NCI-H82 treated with DMSO at 0.1 percent for 48 hours (cell line): ENCODE results near the gene VSNL1.

Experiments
- DNase-seq: peaks from one replicate; lab custom pipeline; 2025; ENCODE audit not compliant: unreplicated experiment; lab: John Stamatoyannopoulos, UW

The VSNL1 gene

DNA sequence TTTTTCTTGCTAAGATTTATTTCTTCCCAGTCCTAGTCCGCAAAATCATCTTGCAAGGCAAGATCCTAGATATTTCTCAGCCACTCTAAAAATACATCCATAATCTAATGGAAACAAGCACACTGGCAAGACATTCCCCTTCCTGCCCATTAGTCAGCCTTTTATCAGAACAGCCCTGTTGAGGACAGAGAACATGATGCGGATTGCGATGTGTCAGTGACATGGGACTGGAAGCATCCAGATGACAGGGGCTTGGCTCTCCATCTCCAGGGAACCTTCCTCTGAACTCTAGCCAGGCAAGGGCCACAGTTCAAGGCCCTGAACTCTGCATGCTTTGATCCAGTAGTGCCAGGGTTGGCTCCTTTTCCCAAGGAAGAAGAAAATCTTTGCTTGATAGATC lies 70.0 kb downstream of the VSNL1 start:
- no peak for DNase-seq

DNA sequence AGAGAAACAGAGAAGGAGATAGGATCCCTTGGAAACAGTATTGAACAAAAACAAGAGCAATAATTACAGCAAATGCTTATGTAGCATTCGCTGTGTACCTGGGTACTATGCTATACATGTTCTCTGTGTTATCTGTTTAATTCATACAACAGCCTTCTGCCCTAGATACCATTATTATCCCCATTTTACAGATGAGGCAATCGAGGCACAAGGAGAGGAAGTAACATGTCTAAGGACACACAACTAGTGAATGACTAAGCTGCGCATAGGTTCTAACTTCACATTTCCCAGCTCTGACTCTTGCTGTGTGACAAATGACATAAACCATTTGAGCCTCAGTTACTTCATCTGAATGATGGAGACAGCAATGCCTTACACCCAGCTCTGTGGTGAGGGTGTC lies 70.5 kb downstream of the VSNL1 start:
- no peak for DNase-seq

DNA sequence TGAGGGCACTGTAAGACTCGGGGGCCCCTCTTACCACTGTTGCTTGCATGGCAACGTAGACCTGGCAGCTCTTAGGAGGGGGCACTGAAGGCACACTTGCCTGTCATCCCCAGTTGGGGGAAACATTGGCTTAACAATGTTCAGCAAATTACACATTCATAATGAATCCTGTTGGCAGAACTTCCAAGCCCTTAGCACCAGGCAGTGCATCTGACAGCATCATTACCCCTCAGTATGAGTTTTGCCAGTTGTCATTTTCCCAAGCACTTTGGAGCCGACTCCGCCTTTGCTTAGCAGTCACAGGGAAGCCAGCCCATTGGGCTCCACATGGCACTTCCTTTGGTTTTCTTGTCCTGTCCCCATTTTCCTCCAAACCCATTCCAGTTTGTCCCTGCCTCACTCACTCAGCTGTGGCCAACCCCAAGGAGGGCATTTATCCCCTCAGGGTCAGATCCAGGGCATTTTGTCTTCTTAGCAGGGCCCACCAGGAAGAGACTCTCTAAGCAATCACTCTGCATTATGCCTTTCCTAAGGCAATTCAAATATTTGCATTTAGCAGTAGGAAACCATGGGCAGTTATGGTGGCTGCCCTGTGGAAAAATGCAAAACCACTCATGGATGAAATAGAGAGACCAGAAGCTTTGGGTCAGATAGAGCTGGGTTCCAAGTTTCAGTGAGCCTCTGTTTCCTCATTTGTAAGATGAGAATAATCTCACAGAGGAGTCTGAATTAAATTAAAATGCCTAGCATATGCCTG lies 73.9 kb downstream of the VSNL1 start:
- DNase-seq: no peak

DNA sequence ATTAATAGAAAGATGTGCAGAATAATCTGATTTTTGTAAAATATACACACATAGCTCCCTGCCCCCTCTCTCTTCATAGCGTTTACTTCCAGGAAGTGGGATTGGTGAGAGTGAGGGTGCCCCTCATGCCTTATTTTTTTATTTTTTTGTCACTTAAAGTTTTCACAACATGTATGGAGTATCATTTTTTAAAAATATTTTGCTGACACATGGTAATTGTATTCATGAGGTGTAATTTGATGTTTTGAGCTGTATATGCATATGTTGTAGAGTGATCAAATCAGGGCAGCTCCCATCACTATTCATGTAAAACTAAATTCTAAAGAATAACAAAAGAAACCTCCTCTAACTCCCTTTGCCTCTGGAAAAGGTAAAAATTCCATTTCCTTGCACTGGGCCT lies 74.7 kb downstream of the VSNL1 start:
- DNase-seq: no peak

DNA sequence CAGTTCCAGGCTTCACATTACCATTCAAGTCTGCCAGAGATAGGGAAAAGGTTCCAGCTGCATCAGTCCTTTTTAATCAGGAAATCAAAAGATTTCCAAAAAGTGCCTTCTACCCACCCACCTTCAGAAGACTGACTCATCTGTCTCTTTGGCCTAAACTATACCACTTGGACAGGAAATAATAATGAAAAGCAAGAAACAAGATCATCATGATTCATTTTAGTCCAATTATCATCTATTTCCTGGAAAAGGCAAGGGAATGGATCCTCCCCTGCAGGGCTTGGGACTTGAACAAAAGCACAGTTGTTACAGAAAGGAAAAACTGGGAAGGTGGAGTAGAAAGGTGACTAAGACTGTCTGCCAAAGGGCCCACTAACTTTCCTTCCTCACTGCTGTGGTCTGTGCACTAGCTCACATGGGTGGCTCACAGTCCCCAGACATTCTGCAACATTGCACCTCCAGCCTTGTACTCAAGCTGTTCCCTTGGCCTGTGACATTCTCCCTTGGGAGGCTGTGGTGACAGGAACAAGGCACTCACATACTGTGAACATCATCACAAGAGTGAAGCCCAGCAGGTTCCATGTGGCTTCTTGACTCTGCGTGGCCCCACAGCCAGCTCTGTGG lies 75.3 kb downstream of the VSNL1 start:
- DNase-seq: no peak

DNA sequence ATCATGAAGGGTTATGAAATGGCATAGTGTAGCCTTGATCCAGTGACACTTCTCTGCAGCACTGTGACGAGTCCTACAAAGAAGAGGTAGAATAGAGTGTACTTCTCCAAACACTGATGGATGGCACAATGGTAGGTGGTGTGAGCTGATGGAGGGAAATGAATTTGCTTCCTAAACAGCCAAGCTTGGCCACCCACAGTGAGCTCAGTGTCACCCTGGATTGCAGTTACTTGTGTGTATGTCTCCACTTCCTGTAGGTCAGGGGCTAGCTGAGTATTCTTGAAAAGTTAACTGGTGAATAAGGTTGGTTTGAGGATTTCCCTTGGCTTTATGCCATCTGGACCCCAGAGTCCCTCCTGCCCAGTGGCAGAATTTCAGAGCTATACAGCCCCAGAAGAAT lies 75.9 kb downstream of the VSNL1 start:
- DNase-seq: no peak

DNA sequence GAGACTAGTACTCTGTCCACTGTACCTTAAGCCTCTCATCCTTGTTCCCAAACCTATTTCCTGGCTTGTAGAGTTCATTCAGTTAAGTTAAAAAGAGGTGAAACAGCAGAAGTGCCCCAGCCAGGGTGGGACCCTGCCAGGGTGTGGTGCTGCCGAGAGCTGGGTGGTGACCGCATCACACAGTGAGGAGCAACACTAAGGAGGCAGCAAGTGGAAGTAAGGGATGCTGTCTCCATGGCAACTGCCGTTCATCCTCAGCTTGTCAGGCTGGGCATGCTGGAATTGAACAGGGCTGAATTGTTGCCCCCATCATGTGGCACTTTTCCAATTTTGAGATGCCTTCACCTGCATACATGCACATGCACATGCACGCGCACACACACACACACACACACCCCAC lies 77.0 kb downstream of the VSNL1 start:
- DNase-seq: no peak

DNA sequence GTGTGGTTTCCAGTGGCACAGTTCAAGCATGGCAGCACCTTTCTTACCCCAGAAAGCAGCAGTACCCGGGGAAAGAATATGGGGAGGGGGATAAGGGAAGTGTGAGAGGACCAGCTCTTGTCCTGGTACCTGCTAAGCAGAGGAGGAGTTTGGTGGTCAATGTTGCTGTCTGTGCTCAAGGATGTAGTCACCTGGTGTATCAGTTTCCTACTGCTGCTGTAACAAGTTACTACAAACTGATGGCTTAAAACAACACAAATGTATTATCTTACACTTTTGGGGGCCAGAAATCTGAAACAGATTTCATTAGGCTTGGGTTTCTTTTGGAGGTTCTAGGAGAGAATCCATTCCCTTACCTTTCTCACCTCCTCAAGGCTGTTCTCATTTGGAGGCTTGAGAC lies 77.5 kb downstream of the VSNL1 start:
- DNase-seq: no peak

DNA sequence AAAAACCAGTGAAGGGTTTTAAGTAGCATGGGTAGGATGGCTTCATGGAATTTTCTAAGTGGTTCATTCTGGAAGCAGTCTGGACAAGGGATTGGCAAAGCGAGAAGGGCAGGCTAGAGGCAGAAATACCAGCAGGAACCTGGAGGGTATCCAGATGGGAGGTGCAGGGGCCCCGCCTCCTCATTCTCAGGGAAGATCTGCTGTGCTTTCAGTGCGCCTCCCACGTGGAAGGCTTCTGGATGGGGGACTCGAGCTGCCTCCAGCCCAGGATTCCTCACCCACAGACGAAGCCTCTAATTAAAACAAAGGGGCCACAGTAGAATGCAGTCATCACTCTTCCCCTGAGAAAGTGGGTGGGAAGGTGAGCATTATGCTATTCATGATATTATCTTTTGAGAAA lies 79.8 kb downstream of the VSNL1 start:
- no peak for DNase-seq

DNA sequence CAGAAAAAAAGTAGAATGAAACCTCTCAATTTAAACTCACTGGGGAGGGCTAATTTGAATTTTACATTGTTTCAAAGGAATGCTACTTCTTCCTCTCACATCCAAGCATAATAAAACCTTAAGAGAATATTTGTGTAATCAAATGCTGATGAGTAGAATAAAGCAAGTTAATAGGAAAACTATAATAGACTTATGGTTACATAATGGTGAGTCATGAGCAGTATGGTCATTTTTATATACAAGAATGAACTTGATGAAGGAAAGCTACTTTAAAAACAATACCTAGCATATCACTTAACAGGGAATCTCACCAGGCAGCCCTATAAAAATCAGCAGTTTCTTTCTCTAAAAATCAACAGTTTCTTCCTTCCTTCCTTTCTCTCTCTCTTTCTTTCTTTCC lies 80.3 kb downstream of the VSNL1 start:
- DNase-seq: no peak

DNA sequence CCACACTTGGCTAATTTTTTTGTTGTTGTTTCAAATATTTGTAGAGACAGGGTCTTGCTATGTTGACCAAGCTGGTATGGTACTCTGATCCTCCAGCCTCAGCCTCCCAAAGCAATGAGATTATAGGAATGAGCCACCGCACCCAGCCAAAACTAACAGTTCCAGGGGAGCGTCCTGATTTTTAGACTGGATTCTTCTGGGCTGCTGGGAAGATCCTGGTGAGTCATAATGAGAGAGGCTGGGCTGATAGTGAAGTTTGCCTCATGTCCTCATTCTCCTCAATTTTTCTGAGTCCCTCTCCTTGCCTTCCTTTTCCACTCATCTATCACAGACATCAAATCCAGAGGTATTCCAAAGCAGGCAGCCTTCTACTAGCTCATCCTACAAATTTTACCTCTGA lies 81.3 kb downstream of the VSNL1 start:
- DNase-seq: no peak

DNA sequence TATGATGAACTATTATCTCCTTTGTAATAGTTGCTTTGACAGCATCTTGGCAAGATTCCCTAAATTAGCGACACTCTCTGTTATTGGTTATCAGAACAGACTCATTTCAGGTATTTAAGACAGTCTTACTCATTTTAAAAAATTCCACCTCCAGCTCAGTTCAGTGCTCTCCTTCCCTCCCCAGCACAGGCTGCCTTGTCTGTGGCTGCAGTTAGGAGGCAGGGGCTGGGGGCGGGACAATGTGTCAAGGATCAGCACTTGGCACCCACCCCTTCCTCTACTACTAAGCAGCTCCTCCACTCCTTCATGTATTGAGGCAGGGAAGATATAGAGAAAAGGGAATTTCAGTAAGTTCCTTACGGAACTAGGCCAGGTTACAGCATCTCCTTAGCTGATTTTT lies 85.0 kb downstream of the VSNL1 start:
- no peak for DNase-seq

DNA sequence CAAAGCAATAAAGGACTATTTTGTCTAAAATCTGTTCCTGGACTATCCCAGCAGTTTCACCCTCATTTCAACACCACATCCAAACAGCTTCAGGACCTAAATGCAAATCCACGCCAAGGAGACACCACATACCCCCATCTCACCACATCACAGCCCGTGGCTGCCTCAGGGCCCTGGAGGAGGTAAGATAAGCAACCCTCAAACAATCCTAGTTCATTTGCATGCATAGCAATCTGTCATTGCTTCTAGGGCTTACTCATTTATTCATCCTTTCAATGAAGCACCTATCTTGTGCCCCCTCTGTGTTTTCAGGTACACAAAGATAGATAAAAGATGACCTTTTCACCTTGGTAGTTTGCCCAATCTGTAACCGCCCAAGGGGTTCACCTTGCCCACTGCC lies 86.5 kb downstream of the VSNL1 start:
- DNase-seq: no peak

DNA sequence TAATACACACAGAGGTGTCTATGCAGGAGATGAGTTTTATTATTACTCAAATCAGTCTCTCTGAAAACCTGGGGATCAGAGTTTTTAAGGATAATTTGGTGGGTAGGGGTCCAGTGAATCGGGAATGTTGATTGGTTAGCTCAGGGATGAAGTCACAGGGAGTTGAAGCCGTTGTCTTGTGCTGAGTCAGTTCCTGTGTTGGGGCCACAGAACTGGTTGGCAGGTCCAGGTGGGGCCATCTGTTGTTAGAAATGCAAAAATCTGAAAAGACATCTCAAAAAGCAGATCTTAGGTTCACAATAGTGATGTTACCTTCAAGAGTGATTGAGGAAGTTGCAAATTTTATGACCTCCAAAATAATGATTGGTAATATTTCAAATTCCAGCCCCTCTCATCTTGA lies 86.9 kb downstream of the VSNL1 start:
- DNase-seq: no peak

DNA sequence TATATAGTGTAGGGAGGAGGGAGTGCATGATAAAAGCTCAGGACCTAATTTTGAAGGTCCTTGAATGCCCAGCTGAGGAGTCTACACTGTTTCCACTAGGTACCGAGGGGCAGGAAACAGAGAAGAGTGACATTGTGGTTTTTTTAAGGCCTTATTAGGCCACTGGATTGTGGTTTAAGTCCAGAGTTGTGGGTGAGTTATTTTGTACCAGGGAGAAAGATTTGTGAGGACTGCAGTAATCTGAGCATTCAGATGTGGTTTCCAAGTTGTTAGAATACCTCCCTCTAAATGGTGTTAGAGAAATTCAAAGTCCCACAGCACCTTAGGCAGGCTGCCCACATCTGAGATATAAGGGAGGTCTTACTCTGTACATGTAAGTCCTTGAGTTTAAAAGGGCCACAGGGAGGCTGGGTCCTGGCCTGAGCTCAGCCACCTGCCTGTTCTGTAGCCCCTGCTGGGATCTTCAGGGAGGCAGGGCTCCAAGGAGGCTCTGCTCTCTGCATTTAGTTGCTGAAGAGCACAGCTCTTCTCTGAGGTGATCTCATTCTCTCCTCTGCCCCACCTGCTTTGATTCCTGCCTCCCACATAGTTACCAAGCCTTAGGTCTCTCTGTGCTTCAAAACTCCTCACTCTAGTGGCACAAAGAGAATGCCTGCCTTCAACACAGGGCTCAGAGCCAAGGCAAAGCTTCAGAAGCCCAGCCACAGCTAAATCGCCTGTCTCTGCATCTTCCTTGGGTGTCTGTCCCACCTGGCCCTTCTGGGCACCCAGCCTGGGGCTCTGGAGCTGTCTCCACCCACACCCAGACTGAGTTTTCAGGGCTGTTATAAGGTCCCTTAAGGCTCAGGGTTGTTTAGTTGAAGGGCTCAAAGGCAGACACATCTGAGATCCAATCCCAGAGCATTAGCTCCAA lies 88.1 kb downstream of the VSNL1 start:
- no peak for DNase-seq

DNA sequence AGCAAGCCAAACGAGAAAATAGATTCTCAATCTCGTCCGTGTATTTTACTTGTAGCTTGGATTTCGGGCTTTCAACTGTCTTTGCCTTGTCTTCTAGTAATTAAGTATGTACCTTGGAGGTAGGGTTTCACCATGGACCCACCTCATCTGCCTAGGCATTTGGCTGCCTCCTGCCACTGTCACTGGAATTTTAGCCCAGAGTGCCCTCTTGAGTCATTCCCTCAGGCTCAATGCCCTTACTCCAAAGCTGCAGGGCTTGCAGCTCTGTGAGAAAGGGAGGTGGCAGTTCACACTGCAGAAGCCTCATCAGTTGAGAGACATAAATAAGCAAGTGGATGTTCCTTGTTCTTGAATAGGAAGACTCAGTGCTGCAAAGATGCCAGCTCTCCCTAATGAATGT lies 89.6 kb downstream of the VSNL1 start:
- DNase-seq: no peak

DNA sequence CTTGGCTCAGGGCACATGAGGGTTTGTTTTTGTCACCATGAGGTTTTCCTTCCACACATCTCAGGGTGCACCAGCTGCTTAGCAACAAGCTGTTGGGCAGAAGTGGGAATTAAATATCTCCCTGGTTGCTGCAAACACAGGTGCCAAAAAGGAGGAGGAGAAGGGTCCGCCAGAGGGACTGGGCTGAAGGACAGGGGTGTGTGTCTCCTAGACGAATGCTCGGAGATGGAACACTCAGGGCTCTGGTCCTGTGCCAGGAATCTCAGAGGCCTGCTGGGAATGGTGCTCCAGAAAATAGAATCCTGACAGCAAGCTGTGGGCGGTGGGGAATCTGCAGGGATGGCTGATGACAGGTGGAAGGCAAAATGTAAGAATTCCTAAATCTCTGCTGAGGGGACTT lies 94.5 kb downstream of the VSNL1 start:
- no peak for DNase-seq

DNA sequence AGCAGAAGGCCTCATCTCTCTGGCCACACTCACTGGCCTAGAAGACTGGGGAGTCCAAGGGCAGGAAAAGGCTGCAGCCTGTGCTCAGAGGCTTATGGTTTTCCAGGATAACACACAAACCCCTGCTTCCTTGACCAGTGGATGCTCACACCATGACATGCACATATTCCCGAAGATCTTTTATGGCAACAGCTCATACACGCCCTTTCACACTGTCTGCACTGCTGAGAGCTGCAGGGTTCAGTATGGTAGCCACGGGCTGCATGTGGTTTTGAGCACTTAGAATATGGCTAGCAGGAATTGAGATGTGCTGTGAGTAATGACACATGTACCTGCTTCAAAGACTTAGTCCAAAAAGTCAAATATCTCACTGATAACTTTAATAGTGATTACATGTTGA lies 95.8 kb downstream of the VSNL1 start:
- no peak for DNase-seq

DNA sequence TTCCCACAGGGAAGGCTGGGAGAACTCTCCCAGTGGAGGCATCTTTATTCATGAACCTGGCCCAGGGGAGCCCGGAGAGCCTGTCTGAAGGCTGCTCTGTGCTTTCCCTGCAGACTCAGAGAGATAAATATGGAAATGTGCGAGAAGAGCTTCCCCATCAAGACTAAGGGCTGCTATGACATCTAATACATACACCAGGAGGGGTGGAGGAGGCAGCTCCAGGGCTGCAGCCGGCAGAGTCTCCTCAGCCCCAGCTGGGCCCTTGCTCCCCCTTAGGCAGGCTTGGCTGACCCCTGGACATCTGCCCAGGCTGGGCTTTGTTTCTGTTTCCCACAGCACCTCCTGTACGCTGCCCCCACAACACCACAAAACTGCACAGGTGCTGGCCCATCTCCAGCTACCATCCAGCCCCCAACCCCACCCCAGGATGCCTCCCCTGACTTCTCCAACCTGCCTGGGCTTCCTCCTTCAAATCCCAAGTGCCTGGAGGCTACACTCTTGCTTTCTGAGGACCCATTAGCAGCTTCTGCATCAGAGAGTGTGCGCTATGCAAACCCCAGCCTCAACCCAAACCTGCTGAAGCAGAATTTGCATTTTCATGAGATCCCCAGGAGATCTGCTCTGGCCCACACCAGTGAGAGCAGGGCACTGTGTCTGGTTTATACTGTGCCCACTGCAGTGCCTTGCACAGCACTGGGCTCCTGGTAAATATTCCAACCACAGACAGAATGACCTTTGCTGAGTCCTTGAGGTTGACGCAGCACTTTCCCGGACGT lies 96.8 kb downstream of the VSNL1 start:
- DNase-seq: no peak

DNA sequence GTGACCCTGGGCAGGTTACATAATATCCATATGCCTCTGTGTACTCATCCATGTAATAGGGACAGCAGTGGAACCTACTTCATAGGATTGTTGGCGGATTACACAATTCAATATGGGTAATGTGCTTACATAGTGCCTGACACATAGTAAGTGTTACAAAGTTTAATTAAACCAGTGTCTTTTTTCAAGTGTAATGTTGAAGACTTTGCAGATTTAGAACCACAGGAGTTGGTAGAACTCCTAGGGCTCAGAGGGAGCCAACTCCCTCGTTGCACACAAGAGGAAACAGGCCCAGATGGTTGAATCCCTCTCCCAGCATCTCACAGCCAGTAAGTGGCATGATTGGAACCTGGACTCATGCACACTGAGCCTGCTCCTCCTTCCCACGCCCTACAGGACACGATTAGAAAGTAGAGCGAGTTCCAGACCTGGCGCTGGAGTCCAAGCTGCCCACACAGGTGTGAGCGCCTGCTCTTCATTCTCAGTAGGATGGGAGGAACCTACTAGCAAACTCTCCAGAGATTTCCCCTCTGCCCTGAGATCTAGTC lies 97.8 kb downstream of the VSNL1 start:
- DNase-seq: no peak

DNA sequence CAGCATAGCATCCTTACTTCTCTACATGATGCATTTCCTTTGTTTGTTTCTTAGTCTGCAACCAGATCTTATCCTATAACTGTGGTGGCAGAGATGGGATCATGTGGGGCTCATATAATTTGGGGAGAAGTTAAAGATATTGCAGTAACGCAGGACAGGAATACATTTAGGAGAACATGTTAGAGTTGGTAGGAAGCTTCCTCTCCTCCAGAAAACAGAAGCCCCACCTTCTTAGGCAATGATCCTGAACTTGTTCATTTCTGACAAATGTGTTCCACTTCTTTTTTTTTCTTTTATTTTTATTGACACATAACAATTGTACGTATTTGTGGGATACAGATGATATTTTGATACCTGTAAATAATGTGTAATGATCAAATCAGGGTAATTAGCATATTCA lies 99.9 kb downstream of the VSNL1 start:
- DNase-seq: no peak
